Measurements from ENCODE around the gene RNPS1. TPM values are rescaled to one million over a fixed set of nuclear protein-coding genes. Genes with fewer than 3 reads are reported as not detected.

RNPS1 gene
- polyA plus RNA-seq, 1 donor from 2014 or later = 180 TPM

GRCh38 chr16:2284001-2284770, 16.3 kb upstream of the RNPS1 start:
- Histone ChIP-seq H2AFZ (ENCODE audit: low read depth, low read length) (no peak overlapping the region), H4K20me1 (ENCODE audit: insufficient read depth) (no peaks in the 10 kb centered on the region), H3F3A (ENCODE audit: insufficient read depth, low read length, poor library complexity, severe bottlenecking) (no peaks in the 10 kb centered on the region), H3K9ac (ENCODE audit: low read length) (no peak overlapping the region), H3K36me3 (ENCODE audit: insufficient read depth, low read length) (no peaks in the 10 kb centered on the region), H3K27ac (ENCODE audit: low read length) (no peak overlapping the region), H3K9me2 (ENCODE audit: insufficient read depth, low read length) (no peaks in the 10 kb centered on the region), H3K9me3 (ENCODE audit: low read length) (no peaks in the 10 kb centered on the region), H3K4me3 (ENCODE audit: low read length) (no peak overlapping the region), H3K4me2 (ENCODE audit: low read length) (no peak overlapping the region), H3K79me2 (replicated peaks; ENCODE audit: insufficient read depth, low read length) (no peaks in the 10 kb centered on the region), H3K27me3 (ENCODE audit: insufficient read depth, low read depth, low read length) (no peaks in the 10 kb centered on the region)
- TF ChIP-seq, protein P1, sequence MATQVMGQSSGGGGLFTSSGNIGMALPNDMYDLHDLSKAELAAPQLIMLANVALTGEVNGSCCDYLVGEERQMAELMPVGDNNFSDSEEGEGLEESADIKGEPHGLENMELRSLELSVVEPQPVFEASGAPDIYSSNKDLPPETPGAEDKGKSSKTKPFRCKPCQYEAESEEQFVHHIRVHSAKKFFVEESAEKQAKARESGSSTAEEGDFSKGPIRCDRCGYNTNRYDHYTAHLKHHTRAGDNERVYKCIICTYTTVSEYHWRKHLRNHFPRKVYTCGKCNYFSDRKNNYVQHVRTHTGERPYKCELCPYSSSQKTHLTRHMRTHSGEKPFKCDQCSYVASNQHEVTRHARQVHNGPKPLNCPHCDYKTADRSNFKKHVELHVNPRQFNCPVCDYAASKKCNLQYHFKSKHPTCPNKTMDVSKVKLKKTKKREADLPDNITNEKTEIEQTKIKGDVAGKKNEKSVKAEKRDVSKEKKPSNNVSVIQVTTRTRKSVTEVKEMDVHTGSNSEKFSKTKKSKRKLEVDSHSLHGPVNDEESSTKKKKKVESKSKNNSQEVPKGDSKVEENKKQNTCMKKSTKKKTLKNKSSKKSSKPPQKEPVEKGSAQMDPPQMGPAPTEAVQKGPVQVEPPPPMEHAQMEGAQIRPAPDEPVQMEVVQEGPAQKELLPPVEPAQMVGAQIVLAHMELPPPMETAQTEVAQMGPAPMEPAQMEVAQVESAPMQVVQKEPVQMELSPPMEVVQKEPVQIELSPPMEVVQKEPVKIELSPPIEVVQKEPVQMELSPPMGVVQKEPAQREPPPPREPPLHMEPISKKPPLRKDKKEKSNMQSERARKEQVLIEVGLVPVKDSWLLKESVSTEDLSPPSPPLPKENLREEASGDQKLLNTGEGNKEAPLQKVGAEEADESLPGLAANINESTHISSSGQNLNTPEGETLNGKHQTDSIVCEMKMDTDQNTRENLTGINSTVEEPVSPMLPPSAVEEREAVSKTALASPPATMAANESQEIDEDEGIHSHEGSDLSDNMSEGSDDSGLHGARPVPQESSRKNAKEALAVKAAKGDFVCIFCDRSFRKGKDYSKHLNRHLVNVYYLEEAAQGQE (IDR thresholded peaks at IDR 0.05; ENCODE audit: borderline replicate concordance) = no peak
- no peak for TF ChIP-seq EZH2 (IDR thresholded peaks at IDR 0.05; ENCODE audit: borderline replicate concordance, insufficient read depth, low read length, poor library complexity, severe bottlenecking)
- TF ChIP-seq, protein P2, sequence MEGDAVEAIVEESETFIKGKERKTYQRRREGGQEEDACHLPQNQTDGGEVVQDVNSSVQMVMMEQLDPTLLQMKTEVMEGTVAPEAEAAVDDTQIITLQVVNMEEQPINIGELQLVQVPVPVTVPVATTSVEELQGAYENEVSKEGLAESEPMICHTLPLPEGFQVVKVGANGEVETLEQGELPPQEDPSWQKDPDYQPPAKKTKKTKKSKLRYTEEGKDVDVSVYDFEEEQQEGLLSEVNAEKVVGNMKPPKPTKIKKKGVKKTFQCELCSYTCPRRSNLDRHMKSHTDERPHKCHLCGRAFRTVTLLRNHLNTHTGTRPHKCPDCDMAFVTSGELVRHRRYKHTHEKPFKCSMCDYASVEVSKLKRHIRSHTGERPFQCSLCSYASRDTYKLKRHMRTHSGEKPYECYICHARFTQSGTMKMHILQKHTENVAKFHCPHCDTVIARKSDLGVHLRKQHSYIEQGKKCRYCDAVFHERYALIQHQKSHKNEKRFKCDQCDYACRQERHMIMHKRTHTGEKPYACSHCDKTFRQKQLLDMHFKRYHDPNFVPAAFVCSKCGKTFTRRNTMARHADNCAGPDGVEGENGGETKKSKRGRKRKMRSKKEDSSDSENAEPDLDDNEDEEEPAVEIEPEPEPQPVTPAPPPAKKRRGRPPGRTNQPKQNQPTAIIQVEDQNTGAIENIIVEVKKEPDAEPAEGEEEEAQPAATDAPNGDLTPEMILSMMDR (IDR thresholded peaks at IDR 0.05; ENCODE audit: poor library complexity, severe bottlenecking) = no peak
- no peak for TF ChIP-seq TAF1 (IDR thresholded peaks at IDR 0.05; ENCODE audit: low read depth)
- TF ChIP-seq RAD21 (conservative IDR thresholded peaks at IDR 0.05) = no peak
- no peak for TF ChIP-seq POLR2AphosphoS5 (IDR thresholded peaks at IDR 0.05)
- TF ChIP-seq EP300 (conservative IDR thresholded peaks at IDR 0.05; ENCODE audit: poor library complexity, severe bottlenecking) = no peak
- no peak for TF ChIP-seq SMC3 (conservative IDR thresholded peaks at IDR 0.05; ENCODE audit: poor library complexity)
- no peak for TF ChIP-seq MXI1 (conservative IDR thresholded peaks at IDR 0.05; ENCODE audit: poor library complexity, severe bottlenecking)

GRCh38 chr16:2282866-2283555, 15.1 kb upstream of the RNPS1 start:
- no peak overlapping the region for H3K9ac ChIP-seq (ENCODE audit: low read length)
- H3K27me3 ChIP-seq (ENCODE audit: insufficient read depth, low read depth, low read length) = no peaks in the 10 kb centered on the region
- no peak overlapping the region for H3K4me2 ChIP-seq (ENCODE audit: low read length)
- no peaks in the 10 kb centered on the region for H3F3A ChIP-seq (ENCODE audit: insufficient read depth, low read length, poor library complexity, severe bottlenecking)
- H3K4me3 ChIP-seq (ENCODE audit: low read length) = no peak overlapping the region
- no peaks in the 10 kb centered on the region for H3K9me2 ChIP-seq (ENCODE audit: insufficient read depth, low read length)
- H3K79me2 ChIP-seq (replicated peaks; ENCODE audit: insufficient read depth, low read length) = no peaks in the 10 kb centered on the region
- no peaks in the 10 kb centered on the region for H4K20me1 ChIP-seq (ENCODE audit: insufficient read depth)
- TF ChIP-seq TAF1 (IDR thresholded peaks at IDR 0.05; ENCODE audit: low read depth) (no peak), MXI1 (conservative IDR thresholded peaks at IDR 0.05; ENCODE audit: poor library complexity, severe bottlenecking) (no peak), RAD21 (conservative IDR thresholded peaks at IDR 0.05) (no peak)
- TF ChIP-seq, protein P2 (IDR thresholded peaks at IDR 0.05; ENCODE audit: poor library complexity, severe bottlenecking) = no peak
- H3K36me3 ChIP-seq (ENCODE audit: insufficient read depth, low read length) = no peaks in the 10 kb centered on the region
- no peak overlapping the region for H3K27ac ChIP-seq (ENCODE audit: low read length)
- no peaks in the 10 kb centered on the region for H3K9me3 ChIP-seq (ENCODE audit: low read length)
- H2AFZ ChIP-seq (ENCODE audit: low read depth, low read length) = no peak overlapping the region
